Measurements from ENCODE around the gene COQ3.

Gene COQ3

DNA sequence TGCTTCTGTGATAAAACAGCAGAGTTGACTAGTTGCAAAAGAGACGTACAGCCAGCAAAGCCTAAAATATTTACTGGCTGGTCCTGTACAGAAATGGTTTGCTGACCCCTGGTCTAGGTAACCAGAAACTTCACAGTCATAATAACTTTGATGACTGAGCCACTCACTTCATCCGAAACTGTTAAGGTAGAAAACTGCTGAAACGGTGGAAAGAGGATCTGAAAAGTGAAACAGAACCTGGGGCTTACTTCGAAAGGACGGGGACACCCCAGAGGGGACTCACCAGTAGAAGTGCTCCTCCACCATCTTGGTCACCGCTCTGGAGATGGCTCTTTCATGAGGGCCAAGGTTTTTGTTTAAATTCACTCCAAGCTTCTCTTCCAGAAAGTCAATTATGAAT lies 60.9 kb downstream of the COQ3 start:
- DNase-seq (ENCODE audit: low read depth in 3 of 3) = no peak

DNA sequence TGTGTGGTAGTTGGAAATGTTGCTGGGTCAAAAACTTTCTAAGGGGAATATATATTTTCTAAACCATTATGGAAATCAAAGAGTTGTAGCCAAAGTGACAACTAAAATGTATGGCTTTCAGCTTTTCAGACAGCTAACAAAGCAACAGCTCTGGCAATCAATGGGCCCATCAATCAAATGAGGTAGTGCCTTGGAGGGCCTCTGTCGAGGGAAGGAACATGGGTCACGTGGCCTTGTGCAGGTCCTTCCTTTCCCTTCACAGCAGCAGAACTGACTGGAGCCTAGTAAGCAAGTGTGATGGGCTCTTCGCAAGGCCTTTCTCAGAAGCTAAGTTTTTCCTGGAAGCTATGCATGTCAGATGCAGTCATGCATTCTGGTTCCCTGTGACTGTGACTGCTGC lies 62.5 kb downstream of the COQ3 start:
- no peak for DNase-seq (ENCODE audit: low read depth in 3 of 3)

DNA sequence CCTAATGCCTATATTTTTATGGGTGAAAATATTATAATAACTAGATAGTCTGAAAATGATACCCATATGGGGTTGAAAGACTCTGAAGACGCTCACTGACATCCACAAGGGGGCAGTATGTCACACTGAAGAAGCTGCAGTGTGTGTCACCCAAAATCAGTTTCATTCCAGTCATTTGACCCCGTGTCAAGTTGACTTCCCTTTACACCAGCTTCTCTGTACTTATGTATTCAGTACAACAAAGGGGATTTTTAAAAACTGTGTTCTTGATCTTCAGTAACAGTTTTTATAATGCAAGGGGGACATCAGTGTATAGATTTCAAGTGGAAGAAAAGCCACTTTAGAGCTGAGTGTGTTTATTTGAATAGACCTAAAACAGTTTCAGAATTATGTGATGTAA lies 63.8 kb downstream of the COQ3 start:
- DNase-seq (ENCODE audit: low read depth in 3 of 3) = peak; percentile 12 to 54 (median 52)

- no peak for DNase-seq (ENCODE audit: low read depth in 3 of 3)
Measured at GRCh38 chr6:99324996-99325395, 69.0 kb downstream of the COQ3 start.

Data from stimulated activated CD4-positive, alpha-beta T cell treated with anti-CD3 and anti-CD28 coated beads, TNF-alpha, amount 100 ng/mL, for 24 hours (primary cell).